ENCODE results near the gene STYXL2. TPM values are rescaled to one million over a fixed set of nuclear protein-coding genes. Genes with fewer than 3 reads are reported as not detected.
A peak's percentile ranks its signal among the peaks of the same experiment; 100 is the strongest.

STYXL2 gene
- total and polyA plus RNA-seq, 2 of the 8 experiments (the other 6 are each of a cell fraction or from before 2014, with no cell fraction given): 0.09 to 0.22 TPM

GRCh38 chr1:167082511-167083027, 11.3 kb upstream of the STYXL2 start:
- H3K23me2 ChIP-seq (ENCODE audit: low read depth, low read length): no peaks in the 10 kb centered on the region; the same call in 1 of the 2 replicates
- TF ChIP-seq EZH2 (IDR thresholded peaks at IDR 0.05; ENCODE audit: low read depth, low read length, severe bottlenecking): no peak
- no peak for TF ChIP-seq ATF3 (IDR thresholded peaks at IDR 0.05; ENCODE audit: insufficient read depth, low read depth, low read length)
- no peak for TF ChIP-seq JUND (IDR thresholded peaks at IDR 0.05; ENCODE audit: low read length)
- no peak for TF ChIP-seq TBP (IDR thresholded peaks at IDR 0.05; ENCODE audit: low read depth, low read length)
- TF ChIP-seq FOSL1 (IDR thresholded peaks at IDR 0.05; ENCODE audit: insufficient read depth, low read depth, low read length): no peak
- no peak for TF ChIP-seq SIX5 (IDR thresholded peaks at IDR 0.05; ENCODE audit: low read depth, low read length)
- TF ChIP-seq MAFK (IDR thresholded peaks at IDR 0.05; ENCODE audit: low read depth, low read length): no peak
- no peak for TF ChIP-seq GTF2F1 (IDR thresholded peaks at IDR 0.05; ENCODE audit: borderline replicate concordance, low read depth, low read length)
- no peak for TF ChIP-seq RXRA (IDR thresholded peaks at IDR 0.05; ENCODE audit: insufficient read depth, low read depth, low read length)
- no peak for TF ChIP-seq CBX5 (IDR thresholded peaks at IDR 0.05; ENCODE audit: low read depth, low read length)
- no peak for TF ChIP-seq TAF1 (IDR thresholded peaks at IDR 0.05; ENCODE audit: low read depth, low read length)
- TF ChIP-seq CREB1 (IDR thresholded peaks at IDR 0.05): no peak
- TF ChIP-seq EP300 (IDR thresholded peaks at IDR 0.05; ENCODE audit: borderline replicate concordance in 1 of 2, low read depth in 2 of 2, low read length in 2 of 2): no peak
- TF ChIP-seq SP1 (IDR thresholded peaks at IDR 0.05; ENCODE audit: low read depth, low read length): no peak

More at GRCh38 chr1:167082511-167083027, 11.3 kb upstream of the STYXL2 start:
- H3K79me2 ChIP-seq (ENCODE audit: control insufficient read depth in 1 of 2, insufficient read depth in 2 of 2, low read length in 2 of 2): no peaks in the 10 kb centered on the region
- H3K23ac ChIP-seq (ENCODE audit: insufficient read length): no peak overlapping the region
- no peak overlapping the region for H2AK5ac ChIP-seq (ENCODE audit: low read depth, low read length)
- no peak overlapping the region for H3K4me2 ChIP-seq (ENCODE audit: insufficient read depth in 1 of 2, low read depth in 2 of 2, low read length in 2 of 2)
- no peak overlapping the region for H3K4ac ChIP-seq (replicated peaks; ENCODE audit: insufficient read length, low read depth, low read length)
- no peak overlapping the region for H3K14ac ChIP-seq (ENCODE audit: insufficient read length)
- H4K20me1 ChIP-seq (replicated peaks in 1 of 2; ENCODE audit: control insufficient read depth in 1 of 2, insufficient read depth in 2 of 2, low read length in 2 of 2): no peaks in the 10 kb centered on the region
- H3K56ac ChIP-seq (replicated peaks; ENCODE audit: insufficient read length, low read depth, low read length): no peak overlapping the region
- no peak overlapping the region for H2BK12ac ChIP-seq (ENCODE audit: low read depth, low read length)
- no peak overlapping the region for H3K18ac ChIP-seq (ENCODE audit: extremely low read depth, low read length)
- H3K9me3 ChIP-seq (ENCODE audit: insufficient read depth in 2 of 2, low read depth in 1 of 2, low read length in 1 of 2): peaks cover 0 to 4% of the 10 kb centered on the region in 2 experiments; a peak in 2 of 4 replicates
- no peaks in the 10 kb centered on the region for H3K79me1 ChIP-seq (ENCODE audit: low read depth, low read length)
- H2AFZ ChIP-seq (ENCODE audit: low read length): no peak overlapping the region
- H2BK15ac ChIP-seq (ENCODE audit: low read length): 0 out of 2 replicates have a peak overlapping the region, but pooled peaks have one; percentile 21
- H2BK120ac ChIP-seq (replicated peaks; ENCODE audit: low read depth, low read length): no peak overlapping the region
- H4K8ac ChIP-seq (ENCODE audit: extremely low read depth, insufficient read depth, low read length): no peak overlapping the region; the same call in 1 of the 2 replicates
- no peak overlapping the region for H4K91ac ChIP-seq (replicated peaks; ENCODE audit: insufficient read length, low read length)
- H2BK5ac ChIP-seq (ENCODE audit: low read depth, low read length): no peak overlapping the region
- H2BK20ac ChIP-seq (ENCODE audit: low read length): no peak overlapping the region
- no peak overlapping the region for H3K4me3 ChIP-seq (ENCODE audit: extremely low read depth in 1 of 4, insufficient read depth in 2 of 4, low read depth in 3 of 4, low read length in 4 of 4)
- H3K36me3 ChIP-seq (ENCODE audit: control insufficient read depth in 2 of 4, insufficient read depth in 4 of 4, low read length in 3 of 4): no peaks in the 10 kb centered on the region
- DNase-seq (ENCODE audit: low read depth in 1 of 2, low spot score in 2 of 2) (no peak), FAIRE-seq (no peak)
- no peaks in the 10 kb centered on the region; a peak in 1 of 7 replicates for H3K27me3 ChIP-seq (replicated peaks in 1 of 4; ENCODE audit: control insufficient read depth in 3 of 4, extremely low read depth in 1 of 4, insufficient read depth in 3 of 4, low read length in 3 of 4)
- CTCF ChIA-PET (ENCODE audit: partially characterized antibody): interaction anchor here (0.5 to 2.1 kb wide), 9 partner anchors 8 to 290 kb away, joined by 3 to 6 read pairs (median 3); partner anchors contain the start of gene GPA33
- POLR2A ChIA-PET (ENCODE audit: partially characterized antibody): interaction anchor here (0.8 kb wide), 1 partner anchor 137 kb away, joined by 3 read pairs; no protein-coding TSS in a partner anchor
- WGBS, 2 experiments (ENCODE audit: extremely low coverage in 1 of 2, insufficient coverage in 1 of 2, insufficient read length in 1 of 2, insufficient replicate concordance in 2 of 2, low coverage in 1 of 2, low lambda C conversion rate in 2 of 2, missing lambda C conversion rate in 1 of 2): 84% methylated on average over 8 of the region's 11 CpGs; no CpG with 5 or more reads in 1 of the 2 experiments
- H3K27ac ChIP-seq (ENCODE audit: low read depth, low read length): no peak overlapping the region
- no peak overlapping the region for H4K5ac ChIP-seq (ENCODE audit: insufficient read length, low read depth, low read length)
- H3K9ac ChIP-seq (replicated peaks in 1 of 4; ENCODE audit: extremely low read depth in 1 of 4, low read depth in 3 of 4, low read length in 3 of 4): no peak overlapping the region
- H3K4me1 ChIP-seq (replicated peaks in 1 of 4; ENCODE audit: control insufficient read depth in 3 of 4, insufficient read depth in 4 of 4, low read length in 3 of 4): peaks cover 0 to 4% (median 0%) of the 10 kb centered on the region in 4 experiments; a peak in 3 of 7 replicates
